Thymus (tissue), 11 donors: ENCODE data around the gene DYDC2. TPM values are rescaled to one million over a fixed set of nuclear protein-coding genes. Genes with fewer than 3 reads are reported as not detected.

Experiments used
- DNase-seq, 9 donors: peaks; one replicate each; pipeline ENCODE4 v3.0.0-alpha.2; 2013; ENCODE audit warnings: low spot score in 9 of 9, low read depth in 6 of 9, missing footprints in 1 of 9
- H3K27ac ChIP-seq, 2 donors: one replicate each; pipeline ENCODE4 v1.5.1; 2013; ENCODE audit warnings: control low read depth in 1 of 2, low read depth in 1 of 2, low read length in 1 of 2, mild to moderate bottlenecking in 1 of 2, moderate library complexity in 1 of 2
- H3K27me3 ChIP-seq, 2 donors: one replicate each; pipeline ENCODE4 v1.5.1; 2013; ENCODE audit warnings: low read length in 1 of 2; ENCODE audit not compliant: control insufficient read depth in 2 of 2, insufficient read depth in 1 of 2
- H3K36me3 ChIP-seq, 2 donors: one replicate each; pipeline ENCODE4 v1.5.1; 2013; ENCODE audit warnings: low read length in 1 of 2, mild to moderate bottlenecking in 1 of 2, moderate library complexity in 1 of 2; ENCODE audit not compliant: control insufficient read depth in 2 of 2, insufficient read depth in 2 of 2
- H3K4me1 ChIP-seq, 2 donors: one replicate each; pipeline ENCODE4 v1.5.1; 2013; ENCODE audit warnings: low read length in 2 of 2; ENCODE audit not compliant: control insufficient read depth in 2 of 2, insufficient read depth in 2 of 2
- H3K4me3 ChIP-seq, 2 donors: one replicate each; pipeline ENCODE4 v1.5.1; 2013; ENCODE audit warnings: low read length in 2 of 2, control low read depth in 1 of 2, mild to moderate bottlenecking in 1 of 2
- H3K9me3 ChIP-seq, 2 donors: one replicate each; pipeline ENCODE4 v1.5.1; 2013; ENCODE audit warnings: low read length in 1 of 2, mild to moderate bottlenecking in 1 of 2; ENCODE audit not compliant: control insufficient read depth in 2 of 2, insufficient read depth in 1 of 2
- WGBS: extraction: QIAGEN DNeasy Blood & Tissue Kit; methylation state at CpG from one replicate; pipeline ENCODE4 v1.1.7; 2013; 5-methylcytosine and 5-hydroxymethylcytosine counted together
- polyA plus RNA-seq: library from polyadenylated mRNA; stranded (reverse); fragments of 200-250 nt; gene quantifications from one replicate; pipeline ENCODE4 v1.2.3, GENCODE V29; 2013
- total RNA-seq: library from RNA; stranded (reverse); fragments of 120-200 nt; gene quantifications from one replicate; pipeline ENCODE4 v1.2.4, GENCODE V29; 2013
- donor health status: healthy.

Gene DYDC2
- total and polyA plus RNA-seq, 2 donors, result 0.05 to 0.52 TPM

DNA sequence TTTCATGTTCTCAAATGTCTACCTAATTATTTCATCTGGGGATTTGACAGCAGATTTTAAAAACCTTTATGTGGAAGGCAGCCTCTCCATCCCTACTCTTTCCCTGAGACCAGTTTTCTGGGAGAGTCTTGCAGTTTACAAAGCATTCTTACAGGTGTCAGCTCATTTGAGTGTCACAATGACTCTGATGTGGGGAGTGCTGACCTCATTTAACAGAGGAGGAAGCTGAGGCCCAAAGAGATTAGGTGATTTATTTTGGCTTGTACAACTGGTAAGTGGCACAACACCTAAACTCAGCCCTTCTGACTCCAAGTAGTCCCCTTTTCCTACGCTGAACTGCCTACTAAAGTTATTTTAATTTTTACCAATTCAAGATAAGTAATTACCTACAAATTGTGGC lies 33.9 kb upstream of the DYDC2 start:
- Histone ChIP-seq H3K27me3 (no peaks in the 10 kb centered on the region), H3K4me1 (peaks cover 6 to 12% of the 10 kb centered on the region in 2 donors), H3K9me3 (no peaks in the 10 kb centered on the region), H3K36me3 (no peaks in the 10 kb centered on the region), H3K27ac (peak overlapping the region in 1 of 2 donors; percentile 28), H3K4me3 (no peak overlapping the region)
- DNase-seq, result peak; percentile 8 to 78 (median 27)
- 75% methylated on average over 1 of the region's 1 CpG for WGBS

DNA sequence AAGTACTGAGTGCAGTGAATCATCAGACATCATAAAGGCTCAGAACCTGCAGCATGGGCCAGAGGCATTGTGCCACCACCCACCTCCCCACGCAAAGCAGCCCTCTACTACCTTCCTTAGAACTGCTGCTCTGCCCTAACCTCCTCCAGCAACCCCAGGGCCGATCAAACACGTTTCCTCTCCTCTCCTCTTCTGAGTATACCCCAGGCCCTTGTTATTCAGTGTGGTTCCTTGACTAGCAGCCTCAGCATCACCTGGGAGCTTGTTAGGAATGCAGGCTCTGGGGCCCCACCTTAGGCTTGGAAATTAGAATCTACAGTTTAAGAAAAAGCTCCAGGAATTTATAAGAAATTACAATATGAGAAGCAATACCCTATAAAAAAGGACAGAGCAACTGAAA lies 33.3 kb upstream of the DYDC2 start:
- Histone ChIP-seq H3K27me3 (no peaks in the 10 kb centered on the region), H3K27ac (peak overlapping the region in 1 of 2 donors; percentile 28), H3K4me1 (peaks cover 6 to 12% of the 10 kb centered on the region in 2 donors), H3K4me3 (no peak overlapping the region), H3K36me3 (no peaks in the 10 kb centered on the region), H3K9me3 (no peaks in the 10 kb centered on the region)
- peak in 3 of 9 donors; percentile 9 to 17 (median 15) for DNase-seq
- WGBS, result 87% methylated on average over 3 of the region's 3 CpGs

DNA sequence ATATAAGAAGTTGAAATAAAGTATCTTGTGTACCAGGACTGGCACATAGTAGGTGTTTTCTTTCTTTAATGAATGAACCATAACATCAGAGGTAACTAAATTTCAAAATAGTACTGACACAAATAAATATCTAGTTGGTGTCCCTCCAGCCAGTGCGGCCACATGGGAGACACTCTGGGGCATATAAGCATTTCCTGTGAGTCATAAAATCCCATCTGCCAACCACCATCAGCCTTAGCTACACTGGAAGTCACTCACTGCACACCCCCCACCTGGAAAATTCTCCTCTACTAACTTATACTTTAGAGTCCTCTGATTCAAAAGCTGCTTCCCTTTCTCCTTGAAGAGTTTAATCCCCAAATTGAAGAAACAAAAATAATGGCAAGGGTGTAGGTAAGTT lies 32.5 kb upstream of the DYDC2 start:
- 89% methylated on average over 1 of the region's 1 CpG for WGBS
- H3K9me3 ChIP-seq, result no peaks in the 10 kb centered on the region
- no peak overlapping the region for H3K4me3 ChIP-seq
- no peak overlapping the region for H3K27ac ChIP-seq
- DNase-seq, result no peak
- H3K27me3 ChIP-seq, result no peaks in the 10 kb centered on the region
- H3K36me3 ChIP-seq, result no peaks in the 10 kb centered on the region
- H3K4me1 ChIP-seq, result peaks cover 6 to 12% of the 10 kb centered on the region in 2 donors

DNA sequence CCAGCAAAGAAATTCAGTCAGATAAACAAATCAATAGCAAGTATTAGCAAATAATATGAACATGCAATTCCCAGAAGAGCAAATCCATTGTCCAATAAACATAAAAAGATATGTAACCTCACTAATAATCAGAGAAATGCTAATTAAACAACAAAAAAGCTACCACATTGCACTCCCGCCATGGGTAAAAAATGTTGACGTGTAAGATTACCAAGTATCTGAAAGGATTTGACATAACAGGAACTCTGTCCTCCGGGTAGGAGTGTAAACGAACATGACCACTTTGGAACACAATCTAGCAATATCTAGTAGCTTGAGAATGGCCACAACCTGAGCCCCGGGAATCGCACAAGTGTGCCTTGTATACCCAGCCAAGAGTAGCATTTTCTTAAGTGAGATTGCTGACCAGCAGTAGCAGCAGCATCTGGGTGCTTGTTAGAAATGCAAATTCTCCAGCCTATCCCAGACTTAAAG lies 31.7 kb upstream of the DYDC2 start:
- no peak overlapping the region for H3K27ac ChIP-seq
- H3K27me3 ChIP-seq, result no peaks in the 10 kb centered on the region
- 94% methylated on average over 6 of the region's 6 CpGs for WGBS
- no peaks in the 10 kb centered on the region for H3K9me3 ChIP-seq
- no peak for DNase-seq
- no peak overlapping the region for H3K4me3 ChIP-seq
- peaks cover 6 to 12% of the 10 kb centered on the region in 2 donors for H3K4me1 ChIP-seq
- no peaks in the 10 kb centered on the region for H3K36me3 ChIP-seq

DNA sequence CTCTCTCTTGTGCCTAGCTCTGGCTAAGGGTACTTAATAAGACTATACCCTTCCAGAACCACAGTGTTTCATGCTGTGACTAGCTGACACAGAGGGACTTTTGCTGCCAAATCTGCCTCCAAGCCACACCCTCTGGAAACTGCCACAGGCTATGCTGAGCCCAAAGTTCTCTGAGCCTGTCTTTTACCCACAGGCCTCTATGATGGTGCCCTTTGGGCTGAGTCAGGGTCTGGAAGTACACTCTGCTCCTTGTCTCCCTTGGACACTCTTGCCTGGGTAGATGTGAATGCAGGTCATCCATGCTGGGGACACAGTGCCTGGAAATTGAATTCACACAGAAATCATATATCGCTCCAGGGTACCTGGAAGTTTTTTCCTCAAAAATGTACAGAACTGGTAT lies 22.6 kb upstream of the DYDC2 start:
- 100% methylated on average over 1 of the region's 1 CpG for WGBS
- Histone ChIP-seq H3K9me3 (no peaks in the 10 kb centered on the region), H3K4me1 (no peaks in the 10 kb centered on the region)

DNA sequence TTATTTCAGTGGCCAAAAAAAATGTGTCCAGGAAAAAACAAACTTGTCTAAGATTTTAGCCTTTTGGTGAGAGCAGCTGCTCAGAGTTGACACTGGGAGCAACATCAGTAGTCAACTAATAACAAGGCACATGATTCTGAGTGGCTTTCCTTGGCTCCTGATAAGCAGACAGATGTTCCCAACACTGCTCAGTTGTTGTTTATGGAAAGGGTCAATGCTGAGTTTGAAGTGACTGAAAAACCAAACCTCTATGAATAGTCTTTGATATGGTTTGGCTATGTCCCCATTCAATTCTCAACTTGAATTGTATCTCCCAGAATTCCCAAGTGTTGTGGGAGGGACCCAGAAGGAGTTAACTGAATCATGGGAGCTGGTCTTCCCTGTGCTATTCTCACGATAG lies 12.3 kb upstream of the DYDC2 start:
- no peaks in the 10 kb centered on the region for H3K36me3 ChIP-seq
- H3K9me3 ChIP-seq, result no peaks in the 10 kb centered on the region
- H3K27me3 ChIP-seq, result no peaks in the 10 kb centered on the region
- H3K4me3 ChIP-seq, result no peak overlapping the region
- no peak overlapping the region for H3K27ac ChIP-seq
- no peaks in the 10 kb centered on the region for H3K4me1 ChIP-seq
- DNase-seq, result no peak
- 96% methylated on average over 1 of the region's 1 CpG for WGBS

More for the DNA sequence above, 22.6 kb upstream of the DYDC2 start:
- Histone ChIP-seq H3K36me3 (no peaks in the 10 kb centered on the region), H3K27ac (no peak overlapping the region), H3K4me3 (no peak overlapping the region), H3K27me3 (no peaks in the 10 kb centered on the region)
- DNase-seq, result no peak

DNA sequence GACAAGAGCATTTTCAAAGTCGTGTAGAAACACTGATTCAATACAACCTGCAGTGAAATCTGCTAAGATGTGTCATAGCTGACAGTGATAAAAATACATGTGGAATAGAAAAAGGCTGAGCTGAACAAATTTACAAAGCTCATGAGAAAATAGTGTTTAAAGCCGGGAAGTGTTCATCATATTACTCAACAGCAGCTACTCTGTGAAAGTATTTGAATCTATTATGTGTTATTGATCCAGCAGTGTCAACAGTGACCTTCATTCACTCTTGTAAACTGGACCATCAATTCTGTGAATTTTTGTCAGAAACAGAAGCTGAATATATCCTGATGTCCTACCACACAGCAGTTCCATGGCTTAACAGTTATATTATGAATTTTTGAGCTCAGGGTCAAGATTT lies 11.7 kb upstream of the DYDC2 start:
- Histone ChIP-seq H3K9me3 (no peaks in the 10 kb centered on the region), H3K36me3 (no peaks in the 10 kb centered on the region), H3K27ac (no peak overlapping the region), H3K27me3 (no peaks in the 10 kb centered on the region), H3K4me3 (no peak overlapping the region), H3K4me1 (peaks cover 0 to 2% of the 10 kb centered on the region in 2 donors)
- no peak for DNase-seq
- WGBS, result 94% methylated on average over 2 of the region's 2 CpGs

DNA sequence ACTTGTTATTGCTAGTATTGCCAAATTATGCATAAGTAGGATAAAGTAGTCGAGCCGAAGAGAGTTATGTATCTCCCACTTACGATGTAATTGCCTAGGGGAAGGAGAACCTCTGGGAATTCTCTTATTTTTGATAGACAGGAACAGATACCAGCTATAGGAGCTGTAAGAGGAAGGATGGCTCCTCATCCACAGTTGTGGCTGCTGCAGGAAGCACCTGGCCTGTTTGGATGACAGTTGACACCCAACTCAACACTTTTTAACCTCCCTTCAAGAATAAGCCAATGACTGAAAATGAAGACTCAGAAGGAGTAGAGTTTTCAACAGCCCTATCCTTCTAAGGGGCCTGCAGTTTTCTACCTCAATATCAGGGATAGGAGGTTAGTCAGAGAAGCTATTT lies 6.3 kb upstream of the DYDC2 start:
- DNase-seq, result peak in 4 of 9 donors; percentile 16 to 62 (median 30)
- peaks cover 3 to 14% of the 10 kb centered on the region in 2 donors for H3K4me1 ChIP-seq

DNA sequence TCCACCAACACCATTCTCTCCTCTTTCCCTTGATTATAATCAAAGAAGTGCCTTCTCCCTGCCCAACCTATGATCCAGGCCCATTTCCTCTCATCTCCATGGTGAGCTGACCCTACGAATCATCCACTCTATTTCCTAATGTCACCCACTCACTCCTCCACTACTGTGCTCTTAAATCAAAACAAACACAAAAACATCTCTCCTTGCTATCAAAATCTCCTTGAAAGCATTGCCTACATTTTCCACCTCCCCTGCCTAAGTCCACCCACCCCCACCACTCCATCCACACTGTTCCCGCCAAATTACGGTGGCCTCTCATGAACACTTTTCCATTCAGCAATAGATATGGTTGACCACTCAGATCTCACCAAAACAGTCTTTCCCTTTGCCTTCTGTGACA lies 5.4 kb upstream of the DYDC2 start:
- H3K4me1 ChIP-seq, result peaks cover 4 to 18% of the 10 kb centered on the region in 2 donors
- peak overlapping the region in 1 of 2 donors; percentile 84 for H3K27ac ChIP-seq
- H3K27me3 ChIP-seq, result peaks cover 0 to 2% of the 10 kb centered on the region in 2 donors
- H3K9me3 ChIP-seq, result no peaks in the 10 kb centered on the region
- DNase-seq, result no peak
- H3K36me3 ChIP-seq, result no peaks in the 10 kb centered on the region
- 98% methylated on average over 3 of the region's 3 CpGs for WGBS
- no peak overlapping the region for H3K4me3 ChIP-seq

More for the DNA sequence above, 6.3 kb upstream of the DYDC2 start:
- Histone ChIP-seq H3K27me3 (no peaks in the 10 kb centered on the region), H3K27ac (peak overlapping the region in 1 of 2 donors; percentile 84), H3K9me3 (no peaks in the 10 kb centered on the region), H3K36me3 (no peaks in the 10 kb centered on the region), H3K4me3 (no peak overlapping the region)
- WGBS, result 68% methylated on average over 3 of the region's 3 CpGs
